Cardiac muscle cell (in vitro differentiated cells and primary cell): ENCODE data around the gene LRRC47. TPM values are rescaled to one million over a fixed set of nuclear protein-coding genes. Genes with fewer than 3 reads are reported as not detected.
"Not testable (repeated sequence)": the region's sequence is repeated elsewhere in the genome, so short reads cannot be mapped to it uniquely, and the experiment has no call there.

Experiments
- DNase-seq, 2 donors: peaks; one replicate each; pipeline versions ENCODE4 v3.0.0 to v3.0.0-alpha.2; 2010 to 2017; ENCODE audit warnings: low read depth in 1 of 2, low spot score in 1 of 2
- H3K27ac ChIP-seq: fragments of 200-600 bp; sonication (generic); 2 replicates; pipeline ENCODE4 v1.5.1; 2016
- H3K27me3 ChIP-seq: fragments of 200-600 bp; sonication (generic); 2 replicates; pipeline ENCODE4 v1.6.0; 2016; ENCODE audit warnings: control low read depth
- H3K36me3 ChIP-seq: fragments of 200-600 bp; sonication (generic); 2 replicates; pipeline ENCODE4 v1.5.1; 2016; ENCODE audit warnings: control low read depth
- H3K4me1 ChIP-seq: fragments of 200-600 bp; sonication (generic); 2 replicates; pipeline ENCODE4 v1.8.1; 2017; ENCODE audit warnings: low read depth, mild to moderate bottlenecking, mixed run types
- H3K4me3 ChIP-seq: fragments of 200-600 bp; sonication (generic); 2 replicates; pipeline ENCODE4 v1.5.1; 2016; ENCODE audit warnings: mild to moderate bottlenecking
- H3K9me3 ChIP-seq: fragments of 200-600 bp; sonication (generic); 2 replicates; pipeline ENCODE4 v1.5.1; 2017; ENCODE audit warnings: low read depth, mild to moderate bottlenecking, control low read depth
- CTCF ChIP-seq: IDR thresholded peaks from 2 replicates; pipeline ENCODE4 v1.5.1; 2012; ENCODE audit warnings: low read depth, mild to moderate bottlenecking, low read length
- polyA plus RNA-seq: library from polyadenylated mRNA; unstranded; fragments of >200 nt; fragmentation: Nextera tagmentation; extraction: Ambion mirVana; gene quantifications from 2 replicates; pipeline ENCODE4 v1.2.1, GENCODE V29; 2016
- total RNA-seq: library from RNA; depleted of rRNA; stranded (reverse); fragments of >200 nt; gene quantifications from 2 replicates; pipeline ENCODE4 v1.2.3, GENCODE V29; 2016

The LRRC47 gene
- total and polyA plus RNA-seq, 2 experiments from 2014 or later, result 61.5 to 67.5 TPM

GRCh38 chr1:3814771-3815561 lies 18.7 kb upstream of the LRRC47 start:
- DNase-seq, result no peak
- Histone ChIP-seq H3K27ac (no peak overlapping the region), H3K9me3 (no peaks in the 10 kb centered on the region), H3K36me3 (peaks cover 9% of the 10 kb centered on the region), H3K27me3 (no peaks in the 10 kb centered on the region), H3K4me3 (no peak overlapping the region), H3K4me1 (no peaks in the 10 kb centered on the region)
- TF ChIP-seq CTCF, result no peak

- H3K4me1 ChIP-seq, result no peaks in the 10 kb centered on the region
- no peak overlapping the region for H3K27ac ChIP-seq
- no peaks in the 10 kb centered on the region for H3K27me3 ChIP-seq
- H3K9me3 ChIP-seq, result no peaks in the 10 kb centered on the region
- no peak overlapping the region for H3K4me3 ChIP-seq
- no peak for TF ChIP-seq CTCF
- peaks cover 7% of the 10 kb centered on the region for H3K36me3 ChIP-seq
- DNase-seq, result no peak
Observed at GRCh38 chr1:3814065-3814464, 17.8 kb upstream of the LRRC47 start.

- no peak for TF ChIP-seq CTCF
- no peak overlapping the region for H3K27ac ChIP-seq
- no peaks in the 10 kb centered on the region for H3K4me1 ChIP-seq
- no peaks in the 10 kb centered on the region for H3K27me3 ChIP-seq
- no peaks in the 10 kb centered on the region for H3K9me3 ChIP-seq
- no peak for DNase-seq
- no peak overlapping the region for H3K4me3 ChIP-seq
- peaks cover 7% of the 10 kb centered on the region for H3K36me3 ChIP-seq
Observed at GRCh38 chr1:3811595-3811911, 15.3 kb upstream of the LRRC47 start.

- not testable (repeated sequence) for H3K9me3 ChIP-seq, H3K4me3 ChIP-seq, H3K27me3 ChIP-seq, DNase-seq, H3K4me1 ChIP-seq, H3K27ac ChIP-seq, H3K36me3 ChIP-seq
Observed at GRCh38 chr1:3810149-3810761, 14.0 kb upstream of the LRRC47 start.

- no peaks in the 10 kb centered on the region for H3K9me3 ChIP-seq
- no peaks in the 10 kb centered on the region for H3K27me3 ChIP-seq
- no peak overlapping the region for H3K4me3 ChIP-seq
- DNase-seq, result no peak
- H3K36me3 ChIP-seq, result peaks cover 6% of the 10 kb centered on the region
- no peak overlapping the region for H3K27ac ChIP-seq
- H3K4me1 ChIP-seq, result no peaks in the 10 kb centered on the region
- no peak for TF ChIP-seq CTCF
Observed at GRCh38 chr1:3809680-3810079, 13.4 kb upstream of the LRRC47 start.

GRCh38 chr1:3807769-3808168 lies 11.5 kb upstream of the LRRC47 start:
- H3K4me1 ChIP-seq, result no peaks in the 10 kb centered on the region
- H3K27ac ChIP-seq, result no peak overlapping the region
- no peaks in the 10 kb centered on the region for H3K9me3 ChIP-seq
- H3K36me3 ChIP-seq, result no peaks in the 10 kb centered on the region
- H3K27me3 ChIP-seq, result no peaks in the 10 kb centered on the region
- no peak overlapping the region for H3K4me3 ChIP-seq
- TF ChIP-seq CTCF, result no peak
- no peak for DNase-seq
